WI38 (cell line): ENCODE measurements around the gene TTC31.

Source experiments
- H3K4me3 ChIP-seq: 2 replicates; pipeline ENCODE4 v1.5.1; 2011; ENCODE audit warnings: low read depth, mild to moderate bottlenecking, control low read depth, low read length
- TF ChIP-seq, protein P1 (sequence below): IDR thresholded peaks from 2 replicates; pipeline ENCODE4 v1.5.1; 2012; ENCODE audit warnings: low read depth, mild to moderate bottlenecking, control low read depth, low read length

TTC31 gene

GRCh38 chr2:74529357-74530238 is 46.7 kb downstream of the TTC31 start, which contains the start of the genes AUP1 and HTRA2:
TSS of gene AUP1 (minus strand) at chr2:74529706. CDS start at chr2:74529629, 77 bp downstream.
TSS of gene HTRA2 (plus strand) at chr2:74529933. CDS start at chr2:74530007, 74 bp downstream.
- H3K4me3 ChIP-seq = peak within 1 kb of the TSS; percentile 99
- TF ChIP-seq, protein P1, sequence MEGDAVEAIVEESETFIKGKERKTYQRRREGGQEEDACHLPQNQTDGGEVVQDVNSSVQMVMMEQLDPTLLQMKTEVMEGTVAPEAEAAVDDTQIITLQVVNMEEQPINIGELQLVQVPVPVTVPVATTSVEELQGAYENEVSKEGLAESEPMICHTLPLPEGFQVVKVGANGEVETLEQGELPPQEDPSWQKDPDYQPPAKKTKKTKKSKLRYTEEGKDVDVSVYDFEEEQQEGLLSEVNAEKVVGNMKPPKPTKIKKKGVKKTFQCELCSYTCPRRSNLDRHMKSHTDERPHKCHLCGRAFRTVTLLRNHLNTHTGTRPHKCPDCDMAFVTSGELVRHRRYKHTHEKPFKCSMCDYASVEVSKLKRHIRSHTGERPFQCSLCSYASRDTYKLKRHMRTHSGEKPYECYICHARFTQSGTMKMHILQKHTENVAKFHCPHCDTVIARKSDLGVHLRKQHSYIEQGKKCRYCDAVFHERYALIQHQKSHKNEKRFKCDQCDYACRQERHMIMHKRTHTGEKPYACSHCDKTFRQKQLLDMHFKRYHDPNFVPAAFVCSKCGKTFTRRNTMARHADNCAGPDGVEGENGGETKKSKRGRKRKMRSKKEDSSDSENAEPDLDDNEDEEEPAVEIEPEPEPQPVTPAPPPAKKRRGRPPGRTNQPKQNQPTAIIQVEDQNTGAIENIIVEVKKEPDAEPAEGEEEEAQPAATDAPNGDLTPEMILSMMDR = no peak

- TF ChIP-seq, protein P1 = no peak
- H3K4me3 ChIP-seq = peak overlapping the region; percentile 99
Observed at GRCh38 chr2:74530239-74531187, 47.6 kb downstream of the TTC31 start.

DNA sequence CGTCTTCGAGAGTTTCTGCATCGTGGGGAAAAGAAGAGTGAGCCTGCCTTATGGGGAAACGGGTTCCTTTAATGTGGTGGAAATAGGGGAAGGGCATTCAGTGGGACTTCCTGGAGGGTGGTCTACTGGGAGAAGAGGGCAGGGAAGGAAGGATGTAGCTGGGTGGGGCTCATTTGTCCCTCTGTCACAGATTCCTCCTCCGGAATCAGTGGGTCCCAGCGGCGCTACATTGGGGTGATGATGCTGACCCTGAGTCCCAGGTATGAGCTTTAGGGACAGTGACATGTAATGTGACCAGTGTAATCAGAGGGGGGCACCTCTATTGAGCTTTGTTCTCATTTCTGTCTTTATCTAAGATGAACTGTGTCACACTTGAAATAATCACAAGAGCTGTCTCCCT is 48.8 kb downstream of the TTC31 start:
- H3K4me3 ChIP-seq = no peak overlapping the region
- TF ChIP-seq, protein P1 = no peak

- H3K4me3 ChIP-seq = no peak overlapping the region
- TF ChIP-seq, protein P1 = no peak
Observed at GRCh38 chr2:74532222-74532621, 49.3 kb downstream of the TTC31 start.

GRCh38 chr2:74533464-74533863 is 50.6 kb downstream of the TTC31 start:
- TF ChIP-seq, protein P1 = no peak
- no peak overlapping the region for H3K4me3 ChIP-seq

GRCh38 chr2:74534411-74534810 is 51.5 kb downstream of the TTC31 start:
- TF ChIP-seq, protein P1 = no peak

More at GRCh38 chr2:74534411-74534810, 51.5 kb downstream of the TTC31 start:
- no peak overlapping the region for H3K4me3 ChIP-seq
